Lower leg skin (tissue), 3 donors: ENCODE data around the gene TNIK.

ENCODE experiments used
- POLR2A ChIP-seq, 2 donors: fragments of 450-650 bp; IDR thresholded peaks; one replicate each; pipeline ENCODE4 v1.6.1; 2016 to 2017; ENCODE audit warnings: antibody characterized with exemption in 2 of 2, mild to moderate bottlenecking in 1 of 2, moderate library complexity in 1 of 2
- TF ChIP-seq, protein P1 (sequence below), 3 donors: fragments of 450-650 bp; IDR thresholded peaks; one replicate each; pipeline ENCODE4 v1.5.1; 2016; ENCODE audit warnings: antibody characterized with exemption in 3 of 3, mild to moderate bottlenecking in 3 of 3, moderate library complexity in 2 of 3

DNA sequence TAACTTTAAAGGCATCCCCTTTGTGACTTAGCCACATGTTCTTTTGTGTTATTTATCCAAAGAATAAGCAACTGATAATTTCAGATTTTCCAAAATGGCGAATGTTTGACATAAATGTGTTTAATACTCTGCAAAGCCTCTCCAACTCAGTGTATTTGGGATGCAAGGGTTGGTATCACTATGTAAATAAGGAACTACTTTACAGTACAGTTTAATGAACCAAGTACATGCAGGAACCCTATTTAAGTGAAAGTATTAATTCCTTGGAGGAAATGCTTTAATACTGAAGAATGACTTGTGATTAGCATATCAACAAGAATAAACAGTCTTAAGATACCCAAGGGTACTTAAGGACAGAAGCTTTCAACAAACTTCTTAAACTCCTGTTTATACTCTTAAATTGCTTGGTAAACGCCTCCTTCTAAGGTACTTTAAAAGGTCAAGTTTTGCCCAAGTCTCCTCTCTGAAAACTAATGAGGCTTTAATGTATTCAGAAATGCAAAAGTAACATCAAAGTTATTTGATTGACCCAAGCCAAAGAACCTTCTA is 107.7 kb downstream of the TNIK start:
- no peak for TF ChIP-seq POLR2A (IDR thresholded peaks at IDR 0.05)
- TF ChIP-seq, protein P1, sequence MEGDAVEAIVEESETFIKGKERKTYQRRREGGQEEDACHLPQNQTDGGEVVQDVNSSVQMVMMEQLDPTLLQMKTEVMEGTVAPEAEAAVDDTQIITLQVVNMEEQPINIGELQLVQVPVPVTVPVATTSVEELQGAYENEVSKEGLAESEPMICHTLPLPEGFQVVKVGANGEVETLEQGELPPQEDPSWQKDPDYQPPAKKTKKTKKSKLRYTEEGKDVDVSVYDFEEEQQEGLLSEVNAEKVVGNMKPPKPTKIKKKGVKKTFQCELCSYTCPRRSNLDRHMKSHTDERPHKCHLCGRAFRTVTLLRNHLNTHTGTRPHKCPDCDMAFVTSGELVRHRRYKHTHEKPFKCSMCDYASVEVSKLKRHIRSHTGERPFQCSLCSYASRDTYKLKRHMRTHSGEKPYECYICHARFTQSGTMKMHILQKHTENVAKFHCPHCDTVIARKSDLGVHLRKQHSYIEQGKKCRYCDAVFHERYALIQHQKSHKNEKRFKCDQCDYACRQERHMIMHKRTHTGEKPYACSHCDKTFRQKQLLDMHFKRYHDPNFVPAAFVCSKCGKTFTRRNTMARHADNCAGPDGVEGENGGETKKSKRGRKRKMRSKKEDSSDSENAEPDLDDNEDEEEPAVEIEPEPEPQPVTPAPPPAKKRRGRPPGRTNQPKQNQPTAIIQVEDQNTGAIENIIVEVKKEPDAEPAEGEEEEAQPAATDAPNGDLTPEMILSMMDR (IDR thresholded peaks at IDR 0.05): no peak
